ENCODE measurements around the gene PLXNA2.

PLXNA2 gene

GRCh38 chr1:208219659-208220282 is 24.4 kb downstream of the PLXNA2 start:
- no peak for DNase-seq

GRCh38 chr1:208219098-208219658 is 25.0 kb downstream of the PLXNA2 start:
- DNase-seq: no peak

GRCh38 chr1:208218237-208219097 is 25.7 kb downstream of the PLXNA2 start:
- DNase-seq: no peak

- no peak for DNase-seq
Observed at GRCh38 chr1:208217781-208218180, 26.4 kb downstream of the PLXNA2 start.

- no peak for DNase-seq
Observed at GRCh38 chr1:208216806-208217205, 27.4 kb downstream of the PLXNA2 start.

GRCh38 chr1:208216062-208216461 is 28.1 kb downstream of the PLXNA2 start:
- no peak for DNase-seq

- no peak for DNase-seq
Observed at GRCh38 chr1:208215393-208215792, 28.8 kb downstream of the PLXNA2 start.

- no peak for DNase-seq
Observed at GRCh38 chr1:208213786-208214185, 30.4 kb downstream of the PLXNA2 start.

GRCh38 chr1:208212893-208213292 is 31.3 kb downstream of the PLXNA2 start:
- DNase-seq: no peak

- DNase-seq: no peak
Observed at GRCh38 chr1:208211921-208212843, 32.0 kb downstream of the PLXNA2 start.

- DNase-seq: no peak
Observed at GRCh38 chr1:208209896-208210589, 34.1 kb downstream of the PLXNA2 start.

- no peak for DNase-seq
Observed at GRCh38 chr1:208209286-208209685, 34.9 kb downstream of the PLXNA2 start.

- no peak for DNase-seq
Observed at GRCh38 chr1:208208132-208208487, 36.1 kb downstream of the PLXNA2 start.

- DNase-seq: no peak
Observed at GRCh38 chr1:208207388-208208131, 36.6 kb downstream of the PLXNA2 start.

GRCh38 chr1:208206092-208206698 is 38.0 kb downstream of the PLXNA2 start:
- DNase-seq: no peak

GRCh38 chr1:208205216-208206013 is 38.8 kb downstream of the PLXNA2 start:
- DNase-seq: no peak

- DNase-seq: no peak
Observed at GRCh38 chr1:208204779-208205178, 39.4 kb downstream of the PLXNA2 start.

- no peak for DNase-seq
Observed at GRCh38 chr1:208203848-208204609, 40.2 kb downstream of the PLXNA2 start.

- no peak for DNase-seq
Observed at GRCh38 chr1:208203127-208203847, 40.9 kb downstream of the PLXNA2 start.
